Measurements from ENCODE around the gene NT5C1A.
A peak's percentile ranks its signal among the peaks of the same experiment; 100 is the strongest.

Gene NT5C1A

DNA sequence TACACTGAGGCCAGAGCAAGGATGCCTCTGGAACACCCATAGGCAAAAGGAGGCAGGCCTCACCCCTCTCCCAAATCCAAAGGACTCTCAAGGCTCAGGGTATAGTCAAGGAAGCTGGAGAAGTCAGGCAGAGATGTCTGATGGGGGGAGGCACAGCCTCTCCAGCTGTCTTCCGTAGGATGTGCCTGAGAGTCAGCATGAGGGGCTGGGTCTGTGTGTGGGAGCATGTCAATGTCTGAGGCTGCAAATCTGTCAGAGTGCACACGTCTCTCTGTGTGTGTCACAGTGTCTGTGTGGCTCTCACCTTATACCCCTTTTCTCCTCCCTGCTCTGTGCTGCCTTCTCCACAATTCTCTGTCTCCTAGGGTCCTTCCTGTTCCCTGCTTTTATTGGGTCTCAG, 15.3 kb upstream of the NT5C1A start:
- no peak overlapping the region for H2BK5ac ChIP-seq (ENCODE audit: low read length)
- H3K79me1 ChIP-seq (ENCODE audit: low read depth, low read length): no peaks in the 10 kb centered on the region
- no peak overlapping the region for H3K9ac ChIP-seq (ENCODE audit: low read depth, low read length, poor library complexity)
- H3K27me3 ChIP-seq (ENCODE audit: control insufficient read depth in 3 of 3, insufficient read depth in 3 of 3, low read depth in 1 of 3, low read length in 3 of 3): peaks cover 16 to 86% (median 50%) of the 10 kb centered on the region in 3 experiments
- no peak overlapping the region for H3K23ac ChIP-seq (ENCODE audit: low read depth, low read length, poor library complexity)
- WGBS, 2 donors (ENCODE audit: extremely low coverage in 2 of 2, insufficient read length in 2 of 2, insufficient replicate concordance in 1 of 2): no CpG with 5 or more reads among the region's 2 CpGs
- no peak overlapping the region for H3K14ac ChIP-seq (ENCODE audit: low read length)
- DNase-seq (ENCODE audit: low spot score): no peak
- H3K36me3 ChIP-seq (replicated peaks in 1 of 2; ENCODE audit: control insufficient read depth in 2 of 2, insufficient read depth in 2 of 2, low read length in 2 of 2): no peaks in the 10 kb centered on the region
- no peak overlapping the region for H2BK120ac ChIP-seq (ENCODE audit: low read depth, low read length)
- no peak overlapping the region for H2AK5ac ChIP-seq (ENCODE audit: low read depth, low read length)
- H3K4me3 ChIP-seq (ENCODE audit: low read length in 2 of 2): no peak overlapping the region
- no peak overlapping the region for H4K91ac ChIP-seq (ENCODE audit: low read depth, low read length, poor library complexity)
- no peak overlapping the region for H4K8ac ChIP-seq (ENCODE audit: low read depth, low read length)
- no peak overlapping the region for H3K4ac ChIP-seq (ENCODE audit: low read length)
- no peak overlapping the region for H3K4me2 ChIP-seq (ENCODE audit: insufficient read depth, low read length, poor library complexity, severe bottlenecking)
- H2AFZ ChIP-seq (ENCODE audit: low read length): no peak overlapping the region
- H2BK12ac ChIP-seq (ENCODE audit: low read length): no peak overlapping the region
- H3K27ac ChIP-seq (replicated peaks; ENCODE audit: low read length): no peak overlapping the region
- no peak overlapping the region for H2BK15ac ChIP-seq (ENCODE audit: low read length)
- H3K4me1 ChIP-seq (ENCODE audit: control insufficient read depth in 2 of 2, insufficient read depth in 1 of 2, low read depth in 1 of 2, low read length in 2 of 2): peaks cover 15 to 22% of the 10 kb centered on the region in 2 donors
- H3K9me3 ChIP-seq (replicated peaks in 1 of 2; ENCODE audit: control insufficient read depth in 2 of 2, insufficient read depth in 1 of 2, low read depth in 1 of 2, low read length in 2 of 2): peaks cover 2 to 3% of the 10 kb centered on the region in 2 donors
- H3K18ac ChIP-seq (ENCODE audit: low read length): no peak overlapping the region

DNA sequence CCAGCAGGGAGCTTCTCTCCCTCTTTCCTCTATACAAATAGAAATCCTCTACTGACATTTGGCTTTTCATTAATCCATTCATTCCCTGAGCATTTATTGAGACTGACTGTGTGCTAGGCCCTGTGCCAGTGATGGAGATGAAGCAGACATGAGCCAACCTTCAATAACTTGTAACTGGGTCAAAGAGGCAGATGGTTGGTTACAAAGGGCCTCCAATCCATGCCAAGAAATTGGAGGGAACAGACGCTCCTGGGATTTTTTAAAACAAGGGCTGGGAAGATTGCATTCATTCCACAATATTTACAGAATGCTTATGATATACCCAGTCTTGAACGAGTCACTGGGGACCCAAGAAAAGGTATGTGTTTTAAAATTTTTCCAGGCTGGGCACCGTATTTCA, 13.2 kb upstream of the NT5C1A start:
- no peak for DNase-seq (ENCODE audit: low spot score)
- no peaks in the 10 kb centered on the region for H3K79me1 ChIP-seq (ENCODE audit: low read depth, low read length)
- no peak overlapping the region for H3K27ac ChIP-seq (replicated peaks; ENCODE audit: low read length)
- H2AFZ ChIP-seq (ENCODE audit: low read length): no peak overlapping the region
- no peak overlapping the region for H2BK120ac ChIP-seq (ENCODE audit: low read depth, low read length)
- peaks cover 2 to 3% of the 10 kb centered on the region in 2 donors for H3K9me3 ChIP-seq (replicated peaks in 1 of 2; ENCODE audit: control insufficient read depth in 2 of 2, insufficient read depth in 1 of 2, low read depth in 1 of 2, low read length in 2 of 2)
- H3K23ac ChIP-seq (ENCODE audit: low read depth, low read length, poor library complexity): no peak overlapping the region
- H3K4ac ChIP-seq (ENCODE audit: low read length): no peak overlapping the region
- H3K4me2 ChIP-seq (ENCODE audit: insufficient read depth, low read length, poor library complexity, severe bottlenecking): no peak overlapping the region
- H2BK5ac ChIP-seq (ENCODE audit: low read length): no peak overlapping the region
- H3K14ac ChIP-seq (ENCODE audit: low read length): no peak overlapping the region
- H3K4me1 ChIP-seq (ENCODE audit: control insufficient read depth in 2 of 2, insufficient read depth in 1 of 2, low read depth in 1 of 2, low read length in 2 of 2): peaks cover 5 to 10% of the 10 kb centered on the region in 2 donors
- H3K4me3 ChIP-seq (ENCODE audit: low read length in 2 of 2): no peak overlapping the region
- no peak overlapping the region for H2BK15ac ChIP-seq (ENCODE audit: low read length)
- H3K27me3 ChIP-seq (ENCODE audit: control insufficient read depth in 3 of 3, insufficient read depth in 3 of 3, low read depth in 1 of 3, low read length in 3 of 3): peaks cover 9 to 84% (median 29%) of the 10 kb centered on the region in 3 experiments
- H4K8ac ChIP-seq (ENCODE audit: low read depth, low read length): no peak overlapping the region
- no peak overlapping the region for H3K9ac ChIP-seq (ENCODE audit: low read depth, low read length, poor library complexity)
- H3K18ac ChIP-seq (ENCODE audit: low read length): no peak overlapping the region
- no peaks in the 10 kb centered on the region for H3K36me3 ChIP-seq (replicated peaks in 1 of 2; ENCODE audit: control insufficient read depth in 2 of 2, insufficient read depth in 2 of 2, low read length in 2 of 2)
- H2BK12ac ChIP-seq (ENCODE audit: low read length): no peak overlapping the region
- H4K91ac ChIP-seq (ENCODE audit: low read depth, low read length, poor library complexity): no peak overlapping the region
- no peak overlapping the region for H2AK5ac ChIP-seq (ENCODE audit: low read depth, low read length)
- no CpG with 5 or more reads among the region's 3 CpGs for WGBS, 2 donors (ENCODE audit: extremely low coverage in 2 of 2, insufficient read length in 2 of 2, insufficient replicate concordance in 1 of 2)

DNA sequence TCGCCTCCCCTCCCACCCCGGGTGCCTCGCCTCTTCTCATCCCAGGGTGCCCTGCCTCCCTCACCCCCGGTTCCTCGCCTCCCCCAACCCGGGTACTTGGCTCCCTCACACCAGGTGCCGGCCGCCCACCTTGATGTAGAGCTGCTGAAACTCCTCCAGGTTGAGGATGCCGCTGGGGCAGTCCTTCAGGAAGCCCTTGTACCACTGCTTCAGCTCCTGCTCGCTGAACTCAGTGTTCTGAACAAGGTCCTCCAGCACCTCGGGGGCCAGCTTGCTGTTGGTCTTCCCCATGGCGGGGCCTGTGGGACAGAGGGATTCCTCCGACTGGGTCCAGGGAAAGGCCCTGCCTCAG, 12.4 kb upstream of the NT5C1A start:
- H3K27me3 ChIP-seq (ENCODE audit: control insufficient read depth in 3 of 3, insufficient read depth in 3 of 3, low read depth in 1 of 3, low read length in 3 of 3): peaks cover 9 to 78% (median 26%) of the 10 kb centered on the region in 3 experiments
- no peak overlapping the region for H3K4ac ChIP-seq (ENCODE audit: low read length)
- no peak overlapping the region for H2AFZ ChIP-seq (ENCODE audit: low read length)
- no peak overlapping the region for H4K91ac ChIP-seq (ENCODE audit: low read depth, low read length, poor library complexity)
- no peak overlapping the region for H3K4me3 ChIP-seq (ENCODE audit: low read length in 2 of 2)
- H3K14ac ChIP-seq (ENCODE audit: low read length): no peak overlapping the region
- no peak overlapping the region for H2BK120ac ChIP-seq (ENCODE audit: low read depth, low read length)
- H3K27ac ChIP-seq (replicated peaks; ENCODE audit: low read length): no peak overlapping the region
- H2AK5ac ChIP-seq (ENCODE audit: low read depth, low read length): peak overlapping the region; percentile 65
- H3K4me2 ChIP-seq (ENCODE audit: insufficient read depth, low read length, poor library complexity, severe bottlenecking): no peak overlapping the region
- DNase-seq (ENCODE audit: low spot score): no peak
- no peak overlapping the region for H2BK12ac ChIP-seq (ENCODE audit: low read length)
- no peaks in the 10 kb centered on the region for H3K79me1 ChIP-seq (ENCODE audit: low read depth, low read length)
- no peak overlapping the region for H2BK5ac ChIP-seq (ENCODE audit: low read length)
- peak overlapping the region; percentile 49 for H2BK15ac ChIP-seq (ENCODE audit: low read length)
- no CpG with 5 or more reads among the region's 13 CpGs for WGBS, 2 donors (ENCODE audit: extremely low coverage in 2 of 2, insufficient read length in 2 of 2, insufficient replicate concordance in 1 of 2)
- peak overlapping the region; percentile 39 for H3K23ac ChIP-seq (ENCODE audit: low read depth, low read length, poor library complexity)
- H3K18ac ChIP-seq (ENCODE audit: low read length): peak overlapping the region; percentile 20
- no peak overlapping the region for H3K9ac ChIP-seq (ENCODE audit: low read depth, low read length, poor library complexity)
- H3K9me3 ChIP-seq (replicated peaks in 1 of 2; ENCODE audit: control insufficient read depth in 2 of 2, insufficient read depth in 1 of 2, low read depth in 1 of 2, low read length in 2 of 2): peaks cover 2 to 3% of the 10 kb centered on the region in 2 donors
- peaks cover 3% of the 10 kb centered on the region in 2 donors for H3K4me1 ChIP-seq (ENCODE audit: control insufficient read depth in 2 of 2, insufficient read depth in 1 of 2, low read depth in 1 of 2, low read length in 2 of 2)
- H4K8ac ChIP-seq (ENCODE audit: low read depth, low read length): no peak overlapping the region
- no peaks in the 10 kb centered on the region for H3K36me3 ChIP-seq (replicated peaks in 1 of 2; ENCODE audit: control insufficient read depth in 2 of 2, insufficient read depth in 2 of 2, low read length in 2 of 2)

GRCh38 chr1:39683591-39684312, 11.8 kb upstream of the NT5C1A start:
- no peak overlapping the region for H4K8ac ChIP-seq (ENCODE audit: low read depth, low read length)
- no peak overlapping the region for H4K91ac ChIP-seq (ENCODE audit: low read depth, low read length, poor library complexity)
- no peak overlapping the region for H2AFZ ChIP-seq (ENCODE audit: low read length)
- peaks cover 0 to under 1% of the 10 kb centered on the region in 2 donors for H3K4me1 ChIP-seq (ENCODE audit: control insufficient read depth in 2 of 2, insufficient read depth in 1 of 2, low read depth in 1 of 2, low read length in 2 of 2)
- no peak overlapping the region for H3K4me2 ChIP-seq (ENCODE audit: insufficient read depth, low read length, poor library complexity, severe bottlenecking)
- no peak for DNase-seq (ENCODE audit: low spot score)
- H3K4me3 ChIP-seq (ENCODE audit: low read length in 2 of 2): no peak overlapping the region
- peaks cover 0 to 2% of the 10 kb centered on the region in 2 donors for H3K9me3 ChIP-seq (replicated peaks in 1 of 2; ENCODE audit: control insufficient read depth in 2 of 2, insufficient read depth in 1 of 2, low read depth in 1 of 2, low read length in 2 of 2)
- H2BK15ac ChIP-seq (ENCODE audit: low read length): peak overlapping the region; percentile 7
- peak overlapping the region; percentile 71 for H3K23ac ChIP-seq (ENCODE audit: low read depth, low read length, poor library complexity)
- H2BK5ac ChIP-seq (ENCODE audit: low read length): no peak overlapping the region
- H3K36me3 ChIP-seq (replicated peaks in 1 of 2; ENCODE audit: control insufficient read depth in 2 of 2, insufficient read depth in 2 of 2, low read length in 2 of 2): no peaks in the 10 kb centered on the region
- WGBS, 2 donors (ENCODE audit: extremely low coverage in 2 of 2, insufficient read length in 2 of 2, insufficient replicate concordance in 1 of 2): no CpG with 5 or more reads among the region's 62 CpGs
- H3K27me3 ChIP-seq (ENCODE audit: control insufficient read depth in 3 of 3, insufficient read depth in 3 of 3, low read depth in 1 of 3, low read length in 3 of 3): peaks cover 9 to 73% (median 21%) of the 10 kb centered on the region in 3 experiments
- peak overlapping the region; percentile 65 for H2AK5ac ChIP-seq (ENCODE audit: low read depth, low read length)
- H3K9ac ChIP-seq (ENCODE audit: low read depth, low read length, poor library complexity): no peak overlapping the region
- H3K18ac ChIP-seq (ENCODE audit: low read length): no peak overlapping the region
- H3K14ac ChIP-seq (ENCODE audit: low read length): peak overlapping the region; percentile 26
- no peak overlapping the region for H3K4ac ChIP-seq (ENCODE audit: low read length)
- H3K79me1 ChIP-seq (ENCODE audit: low read depth, low read length): no peaks in the 10 kb centered on the region
- no peak overlapping the region for H2BK12ac ChIP-seq (ENCODE audit: low read length)
- H3K27ac ChIP-seq (replicated peaks; ENCODE audit: low read length): no peak overlapping the region
- peak overlapping the region; percentile 8 for H2BK120ac ChIP-seq (ENCODE audit: low read depth, low read length)
